ENCODE data around the gene HOTAIR. TPM values are rescaled to one million over a fixed set of nuclear protein-coding genes. Genes with fewer than 3 reads are reported as not detected.

The HOTAIR gene
- total RNA-seq, 1 experiment from 2014 or later: 7.9 TPM

DNA sequence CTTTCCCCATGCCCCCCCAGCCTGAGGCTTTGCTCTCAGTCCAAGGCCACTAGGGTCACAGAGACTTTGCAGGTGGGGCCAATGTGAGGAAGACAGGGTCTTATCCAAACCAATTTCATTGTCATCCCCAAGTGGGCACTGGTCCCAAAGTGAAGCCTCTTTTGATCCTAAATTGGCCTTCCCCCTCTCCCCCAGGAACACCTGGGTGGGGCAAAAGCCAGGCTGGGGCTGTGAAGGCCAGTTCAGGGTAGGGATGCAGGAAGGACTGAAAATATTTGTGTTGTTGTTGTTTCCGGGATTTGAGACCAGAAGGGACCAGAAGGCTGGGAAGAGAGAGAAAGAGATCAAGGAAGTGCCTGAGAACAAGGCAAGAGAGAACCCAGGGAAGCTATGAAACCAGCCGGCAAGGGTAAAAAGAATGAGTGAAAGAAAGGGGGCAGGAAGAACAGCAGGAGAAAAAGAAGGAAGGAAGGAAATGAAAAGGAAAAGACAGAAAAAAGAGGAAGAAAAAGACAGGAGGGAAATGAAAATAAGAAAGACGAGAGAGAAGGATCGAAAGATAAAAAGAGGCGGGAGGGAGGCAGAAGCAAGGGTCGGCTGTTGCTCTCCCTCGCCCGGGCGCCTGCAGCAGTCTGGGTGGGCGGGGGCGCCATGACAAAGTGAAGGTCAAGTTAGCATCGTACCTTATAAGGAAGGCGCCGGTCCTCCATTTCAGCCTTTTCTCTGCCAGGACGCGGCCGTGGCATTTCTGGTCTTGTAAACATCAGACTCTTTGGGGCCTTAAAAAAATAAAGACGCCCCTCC is 9.3 kb downstream of the HOTAIR start:
- no peak overlapping the region for H3K27ac ChIP-seq
- no peak overlapping the region for H2AFZ ChIP-seq
- no peaks in the 10 kb centered on the region for H3K9me3 ChIP-seq (ENCODE audit: insufficient read depth, low read depth)
- no peaks in the 10 kb centered on the region; the same call in 1 of the 2 replicates for H3F3A ChIP-seq (ENCODE audit: insufficient read depth, low read depth)
- no peak overlapping the region for H3K4me2 ChIP-seq
- no TSS peak for BruUV-seq (replicated peaks)
- ChIA-PET POLR2A (ENCODE audit: unreplicated experiment) (interaction anchor here (0.6 kb wide), 1 partner anchor 238 kb away, joined by 4 read pairs; no protein-coding TSS in a partner anchor), CTCF (interaction anchor here (0.6 kb wide), 1 partner anchor 244 kb away, joined by 6 read pairs; no protein-coding TSS in a partner anchor)
- no peaks in the 10 kb centered on the region for H3K9me2 ChIP-seq (ENCODE audit: insufficient read depth)
- no peaks in the 10 kb centered on the region for H3K79me2 ChIP-seq (ENCODE audit: low read depth)
- no peaks in the 10 kb centered on the region; the same call in 1 of the 2 replicates for H4K20me1 ChIP-seq (ENCODE audit: insufficient read depth)
- intact Hi-C loops (cut with micrococcal nuclease; ENCODE audit: unreplicated experiment): no loop called here
- TF ChIP-seq, protein P1, sequence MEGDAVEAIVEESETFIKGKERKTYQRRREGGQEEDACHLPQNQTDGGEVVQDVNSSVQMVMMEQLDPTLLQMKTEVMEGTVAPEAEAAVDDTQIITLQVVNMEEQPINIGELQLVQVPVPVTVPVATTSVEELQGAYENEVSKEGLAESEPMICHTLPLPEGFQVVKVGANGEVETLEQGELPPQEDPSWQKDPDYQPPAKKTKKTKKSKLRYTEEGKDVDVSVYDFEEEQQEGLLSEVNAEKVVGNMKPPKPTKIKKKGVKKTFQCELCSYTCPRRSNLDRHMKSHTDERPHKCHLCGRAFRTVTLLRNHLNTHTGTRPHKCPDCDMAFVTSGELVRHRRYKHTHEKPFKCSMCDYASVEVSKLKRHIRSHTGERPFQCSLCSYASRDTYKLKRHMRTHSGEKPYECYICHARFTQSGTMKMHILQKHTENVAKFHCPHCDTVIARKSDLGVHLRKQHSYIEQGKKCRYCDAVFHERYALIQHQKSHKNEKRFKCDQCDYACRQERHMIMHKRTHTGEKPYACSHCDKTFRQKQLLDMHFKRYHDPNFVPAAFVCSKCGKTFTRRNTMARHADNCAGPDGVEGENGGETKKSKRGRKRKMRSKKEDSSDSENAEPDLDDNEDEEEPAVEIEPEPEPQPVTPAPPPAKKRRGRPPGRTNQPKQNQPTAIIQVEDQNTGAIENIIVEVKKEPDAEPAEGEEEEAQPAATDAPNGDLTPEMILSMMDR (conservative IDR thresholded peaks at IDR 0.05): no peak
- no peak for TF ChIP-seq EZH2 (IDR thresholded peaks at IDR 0.05; ENCODE audit: low read depth)
- no peak for DNase-seq
- H3K27me3 ChIP-seq (ENCODE audit: insufficient read depth, low read depth): no peaks in the 10 kb centered on the region
- H3K4me3 ChIP-seq: no peak overlapping the region
- no peaks in the 10 kb centered on the region for H3K36me3 ChIP-seq (ENCODE audit: low read depth)
- peaks cover 10% of the 10 kb centered on the region for H3K4me1 ChIP-seq (replicated peaks; ENCODE audit: insufficient read depth)

DNA sequence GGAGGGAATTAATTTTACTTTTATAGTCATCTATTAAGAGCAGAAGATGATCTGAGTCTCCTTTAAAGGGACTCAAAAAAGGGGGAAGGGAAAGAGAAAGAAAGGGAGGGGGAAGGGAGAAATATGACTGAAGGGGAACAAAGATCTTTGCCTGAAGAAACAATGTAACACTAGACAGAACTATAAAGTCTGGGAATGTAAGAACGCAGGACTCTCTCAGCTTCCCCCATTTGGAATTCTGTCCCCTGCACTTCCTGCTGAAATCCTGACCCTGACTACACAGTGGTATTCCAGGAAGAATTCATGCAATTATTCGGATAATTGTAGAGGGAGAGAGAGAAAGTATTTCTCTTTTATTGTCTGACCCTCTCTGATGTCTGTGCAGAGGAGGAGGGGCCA is 10.4 kb downstream of the HOTAIR start:
- ChIA-PET POLR2A (ENCODE audit: unreplicated experiment) (no interaction called here), CTCF (no interaction called here)
- Histone ChIP-seq H3K4me2 (no peak overlapping the region), H3K4me3 (no peak overlapping the region), H4K20me1 (ENCODE audit: insufficient read depth) (no peaks in the 10 kb centered on the region; the same call in 1 of the 2 replicates), H3K36me3 (ENCODE audit: low read depth) (no peaks in the 10 kb centered on the region), H3F3A (ENCODE audit: insufficient read depth, low read depth) (no peaks in the 10 kb centered on the region), H3K79me2 (ENCODE audit: low read depth) (no peaks in the 10 kb centered on the region), H2AFZ (no peak overlapping the region), H3K27ac (no peak overlapping the region), H3K4me1 (replicated peaks; ENCODE audit: insufficient read depth) (peaks cover 10% of the 10 kb centered on the region), H3K27me3 (ENCODE audit: insufficient read depth, low read depth) (no peaks in the 10 kb centered on the region), H3K9me3 (ENCODE audit: insufficient read depth, low read depth) (no peaks in the 10 kb centered on the region), H3K9me2 (ENCODE audit: insufficient read depth) (no peaks in the 10 kb centered on the region)
- intact Hi-C loops (cut with micrococcal nuclease; ENCODE audit: unreplicated experiment): no loop called here
- DNase-seq: no peak
- TF ChIP-seq EZH2 (IDR thresholded peaks at IDR 0.05; ENCODE audit: low read depth): no peak
- TF ChIP-seq, protein P1 (conservative IDR thresholded peaks at IDR 0.05): no peak
- no TSS peak for BruUV-seq (replicated peaks)

DNA sequence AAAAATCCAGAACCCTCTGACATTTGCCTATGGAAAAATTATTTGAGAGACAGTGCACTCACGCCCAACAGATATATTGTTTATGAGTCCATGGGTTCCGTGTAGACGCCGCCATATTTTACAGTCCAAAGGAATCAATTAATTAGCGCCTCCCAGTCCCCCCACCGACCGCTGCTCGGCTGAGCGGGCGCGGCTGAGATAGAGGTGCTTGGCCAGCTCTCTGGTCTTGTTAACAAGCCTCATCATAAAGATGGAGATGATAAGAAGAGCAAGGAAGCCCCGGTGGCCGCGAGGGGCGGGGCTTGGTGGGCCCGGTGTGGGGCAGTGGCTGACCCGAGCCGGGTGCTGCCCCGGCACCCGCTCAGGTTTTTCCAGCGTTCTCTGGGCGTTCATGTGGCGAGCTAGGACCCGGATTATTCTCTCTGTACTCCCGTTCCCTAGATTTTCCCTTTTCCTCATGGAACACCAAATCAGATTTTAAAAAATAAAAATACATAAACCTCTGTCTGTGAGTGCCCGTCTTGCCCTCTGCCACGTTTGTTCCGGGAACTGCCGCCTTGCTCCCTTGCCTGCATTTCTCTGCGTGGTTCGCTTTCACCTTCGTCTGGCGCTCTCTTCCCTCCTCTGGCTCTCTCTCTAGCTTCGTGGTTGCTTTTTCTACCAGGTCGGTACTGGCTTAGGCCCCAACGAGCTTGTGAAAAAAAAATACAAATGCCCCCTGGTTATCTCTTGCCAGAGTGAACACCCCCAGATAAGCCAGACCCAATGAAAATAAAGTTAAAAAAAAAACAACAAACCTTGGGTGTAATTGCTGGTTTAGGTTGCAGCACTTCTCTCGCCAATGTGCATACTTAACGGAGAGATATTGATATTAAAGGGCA is 11.1 kb downstream of the HOTAIR start:
- Histone ChIP-seq H3K4me2 (no peak overlapping the region), H3K9me3 (ENCODE audit: insufficient read depth, low read depth) (no peaks in the 10 kb centered on the region), H3K27ac (no peak overlapping the region), H3K79me2 (ENCODE audit: low read depth) (no peaks in the 10 kb centered on the region), H3K9me2 (ENCODE audit: insufficient read depth) (no peaks in the 10 kb centered on the region), H3K4me3 (no peak overlapping the region), H3K4me1 (replicated peaks; ENCODE audit: insufficient read depth) (peaks cover 10% of the 10 kb centered on the region), H3F3A (ENCODE audit: insufficient read depth, low read depth) (no peaks in the 10 kb centered on the region), H3K27me3 (ENCODE audit: insufficient read depth, low read depth) (no peaks in the 10 kb centered on the region), H3K36me3 (ENCODE audit: low read depth) (no peaks in the 10 kb centered on the region), H4K20me1 (ENCODE audit: insufficient read depth) (no peaks in the 10 kb centered on the region; the same call in 1 of the 2 replicates), H2AFZ (no peak overlapping the region)
- BruUV-seq (replicated peaks): no TSS peak
- ChIA-PET POLR2A (ENCODE audit: unreplicated experiment) (no interaction called here), CTCF (no interaction called here)
- intact Hi-C loops (cut with micrococcal nuclease; ENCODE audit: unreplicated experiment): no loop called here
- DNase-seq: no peak
- no peak for TF ChIP-seq EZH2 (IDR thresholded peaks at IDR 0.05; ENCODE audit: low read depth)

All from PC-9 (cell line).